Pons (tissue), 1 donor: ENCODE data around the gene HLA-DPB1.
"Not testable (repeated sequence)": the region's sequence is repeated elsewhere in the genome, so short reads cannot be mapped to it uniquely, and the experiment has no call there.

Experiments used
- DNase-seq: peaks from one replicate; pipeline ENCODE4 v3.0.0-alpha.2; 2016; ENCODE audit warnings: low spot score

The HLA-DPB1 gene

DNA sequence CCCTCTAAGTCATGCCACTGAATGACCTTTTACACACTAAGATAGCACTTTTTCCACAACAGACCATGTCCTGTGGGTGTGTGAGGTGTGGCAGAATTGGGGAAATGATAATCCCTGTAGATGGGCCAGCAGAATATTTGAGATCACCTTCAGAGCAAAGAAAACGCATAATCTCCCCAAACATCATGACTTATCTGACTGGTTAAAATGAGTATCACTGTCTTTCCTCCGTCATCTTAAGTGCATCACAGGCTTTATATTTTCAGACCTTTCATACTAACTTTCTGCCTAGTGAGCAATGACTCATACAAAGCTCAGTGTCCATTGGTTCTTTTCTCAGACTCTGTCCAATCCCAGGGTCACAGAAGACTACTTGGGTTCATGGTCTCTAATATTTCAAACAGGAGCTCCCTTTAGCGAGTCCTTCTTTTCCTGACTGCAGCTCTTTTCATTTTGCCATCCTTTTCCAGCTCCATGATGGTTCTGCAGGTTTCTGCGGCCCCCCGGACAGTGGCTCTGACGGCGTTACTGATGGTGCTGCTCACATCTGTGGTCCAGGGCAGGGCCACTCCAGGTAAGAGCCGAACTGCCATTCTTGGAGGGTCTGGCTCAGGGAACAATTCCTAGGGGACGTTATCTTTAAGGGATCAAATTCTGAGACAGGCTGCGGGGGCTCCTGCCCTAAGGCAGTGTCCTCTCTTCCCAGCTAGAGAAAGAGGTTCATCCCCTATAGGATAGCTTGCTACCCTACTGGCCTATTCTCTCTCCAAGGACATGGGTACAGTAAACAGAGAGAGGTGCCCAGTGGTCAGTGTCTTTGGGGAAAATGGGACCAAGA is at the start of gene HLA-DPB1:
TSS of gene HLA-DPB1 (plus strand) at position 423 of the 838 bp plus-strand sequence. CDS start at position 475, 52 bp downstream.
- peak; percentile 91 for DNase-seq

DNA sequence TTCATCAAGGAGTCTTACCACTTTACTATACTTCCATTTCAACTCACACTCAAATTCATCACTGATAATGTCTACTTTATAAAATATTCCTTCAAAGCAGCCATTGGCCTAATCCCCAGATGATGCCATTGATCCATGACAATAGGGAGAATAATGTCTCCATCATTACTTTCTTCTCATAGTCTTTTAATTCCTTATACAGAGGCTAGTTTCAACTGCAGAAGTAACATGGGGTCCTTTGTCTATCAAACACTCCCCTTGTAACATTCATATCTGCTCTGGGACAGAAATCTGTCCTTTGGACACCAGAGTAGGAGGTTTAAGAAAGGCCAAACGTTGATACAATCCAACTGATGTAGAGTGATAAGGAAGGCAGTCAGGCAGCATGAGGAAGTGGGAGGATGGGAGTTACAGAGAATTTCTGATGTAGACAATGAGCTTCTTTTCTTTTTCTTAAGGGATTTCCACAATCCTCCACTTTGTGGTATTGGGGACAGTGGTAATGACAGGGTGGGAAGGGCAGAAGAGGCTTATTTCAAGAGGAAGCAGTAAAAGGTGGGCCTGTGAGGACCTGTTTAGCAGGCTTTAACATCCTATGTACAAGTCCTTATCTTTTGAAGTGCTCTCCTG is 47.5 kb upstream of the HLA-DPB1 start:
- DNase-seq, result peak; percentile 24

DNA sequence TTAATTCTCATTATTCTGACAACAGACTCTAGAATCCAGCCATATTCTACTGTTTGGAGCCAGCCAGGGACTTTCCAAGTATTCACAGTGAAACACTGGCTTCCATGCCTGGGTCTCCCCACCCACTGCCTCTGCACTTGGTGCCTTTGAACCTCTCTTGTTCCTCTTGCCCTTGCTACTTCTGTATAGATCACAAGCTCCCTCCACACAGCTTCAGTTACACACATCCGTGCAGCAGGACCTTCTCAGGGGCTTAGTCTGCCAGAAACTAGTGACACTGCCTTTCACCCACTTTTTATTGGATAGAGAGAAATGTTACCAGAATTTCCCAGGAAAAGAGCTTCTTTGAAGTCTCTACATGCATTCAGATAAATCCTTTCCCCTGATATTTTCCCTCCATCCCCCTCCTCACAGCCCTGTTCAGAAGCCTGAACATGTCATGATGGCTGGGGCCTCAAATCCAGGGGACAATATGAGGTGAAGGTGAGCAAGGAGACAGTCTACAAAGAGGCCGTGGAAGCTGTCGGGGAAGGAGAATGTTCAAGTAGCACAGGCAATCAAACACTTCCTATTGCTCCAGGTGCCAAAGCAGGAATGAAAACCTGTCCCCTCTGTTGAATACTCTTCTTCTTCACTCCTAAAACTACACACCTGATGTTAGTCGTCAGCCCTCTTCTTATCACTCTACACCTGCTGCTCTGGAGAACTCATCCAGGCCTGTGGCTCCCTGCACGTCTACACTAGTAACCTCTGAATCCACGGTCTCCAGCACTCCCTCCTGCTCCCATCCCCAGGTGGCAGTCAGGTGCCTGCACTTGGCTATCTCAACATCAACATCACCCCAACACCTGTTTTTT is 46.2 kb upstream of the HLA-DPB1 start:
- peak; percentile 86 for DNase-seq

DNA sequence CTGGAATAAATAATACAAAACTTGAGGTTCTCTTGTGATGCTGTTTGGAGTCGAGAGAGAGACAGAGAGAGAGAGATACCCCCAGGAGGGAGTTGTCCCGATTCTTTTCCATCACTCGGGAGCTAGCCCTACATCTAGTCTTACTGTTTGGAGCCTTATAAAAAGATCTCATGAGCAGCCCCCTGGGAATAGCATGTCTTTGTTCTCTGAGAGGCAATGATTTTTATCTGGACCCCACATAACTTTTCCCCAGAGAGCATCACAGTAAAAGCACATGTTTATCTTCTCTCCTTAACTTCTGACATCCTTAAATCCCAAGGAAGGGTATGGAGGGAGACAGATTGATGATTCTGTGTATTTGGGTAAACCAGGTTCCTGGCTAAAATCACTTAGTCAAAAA is 45.5 kb upstream of the HLA-DPB1 start:
- DNase-seq, result no peak

DNA sequence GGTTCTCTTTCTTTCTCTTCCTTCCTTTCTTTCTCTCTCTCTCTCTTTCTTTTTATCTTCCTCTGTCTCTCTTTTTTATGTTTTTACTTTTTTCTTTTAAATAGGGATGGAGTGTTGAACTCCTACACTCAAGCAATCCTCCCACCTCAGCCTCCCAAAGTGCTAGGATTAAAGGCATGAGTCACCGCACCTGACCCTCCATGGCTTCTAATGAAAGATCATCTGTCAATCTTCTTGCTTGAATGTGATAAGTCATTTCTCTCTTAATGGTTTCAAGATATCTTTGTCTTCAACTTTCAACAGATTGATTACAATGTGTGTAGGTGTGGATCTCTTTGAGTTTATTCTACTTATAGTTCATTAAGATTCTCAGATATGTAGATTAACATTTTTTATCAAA is 41.2 kb upstream of the HLA-DPB1 start:
- no peak for DNase-seq

DNA sequence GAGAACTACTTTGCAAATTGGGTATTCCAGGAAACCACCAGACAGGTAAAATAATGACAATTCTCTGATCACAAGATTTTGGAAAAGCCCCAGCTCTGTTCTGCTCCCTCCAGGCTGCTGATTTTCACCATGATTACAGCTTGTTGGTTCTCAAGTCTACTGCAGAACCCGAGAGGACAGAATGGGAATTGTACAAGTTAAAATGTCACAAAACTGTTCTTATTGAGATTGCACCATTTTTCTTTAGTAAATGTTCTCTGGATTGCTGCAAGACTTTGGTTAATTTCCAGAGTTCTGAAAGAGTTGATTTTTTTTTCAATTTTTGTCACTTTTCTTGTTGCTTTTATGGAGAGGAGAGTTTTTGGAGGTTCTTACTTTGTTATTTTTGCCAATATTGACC is 39.3 kb upstream of the HLA-DPB1 start:
- DNase-seq, result no peak

DNA sequence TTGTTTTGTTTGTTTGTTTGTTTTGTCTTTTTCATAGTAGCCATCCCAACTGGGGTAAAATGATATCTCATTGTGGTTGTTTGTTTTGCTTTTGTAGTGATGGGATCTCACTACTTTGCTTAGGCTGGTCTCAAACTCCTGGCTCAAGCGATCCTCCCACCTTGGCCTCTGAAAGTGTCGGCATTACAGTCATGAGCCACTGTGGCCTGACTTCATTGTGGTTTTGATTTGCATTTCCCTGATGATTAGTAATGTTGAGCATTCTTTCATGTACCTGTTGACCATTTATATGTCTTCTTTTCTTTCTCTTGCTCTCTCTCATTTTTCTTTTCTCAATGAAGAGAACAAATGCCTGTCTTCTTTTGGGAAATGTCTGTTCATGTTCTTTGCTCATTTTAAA is 35.6 kb upstream of the HLA-DPB1 start:
- no peak for DNase-seq

DNA sequence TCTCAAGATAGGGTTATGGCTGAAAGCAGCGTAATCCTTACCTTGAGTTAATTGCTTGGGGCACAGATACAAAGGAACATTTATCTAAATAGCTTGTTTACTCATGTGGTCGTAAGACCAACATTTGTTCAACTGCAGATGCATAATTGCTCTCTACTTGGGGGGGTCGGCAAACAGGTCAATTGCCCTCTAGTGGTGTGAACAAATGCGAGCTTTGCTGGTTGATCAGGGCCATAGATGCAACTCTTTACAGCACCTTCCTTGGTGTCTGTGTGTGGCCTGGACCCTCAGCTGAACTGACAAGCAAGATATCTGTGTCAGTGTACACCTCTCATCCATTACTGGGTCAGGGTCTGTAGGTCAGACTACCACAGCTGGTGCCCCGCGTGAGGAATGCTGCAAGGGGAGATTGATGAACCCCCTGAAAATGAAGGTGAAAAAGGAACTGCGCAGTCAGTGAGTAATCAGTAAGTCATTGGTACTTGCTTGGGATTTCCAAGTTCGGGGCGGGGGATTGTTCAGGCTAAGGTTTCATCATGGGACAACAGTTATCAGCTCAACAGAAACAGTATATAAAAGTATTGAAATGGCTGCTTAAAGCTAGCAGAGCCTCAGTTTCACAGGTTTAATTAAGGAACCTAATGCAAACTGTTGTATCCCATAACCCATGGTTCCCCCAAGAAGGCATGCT is 26.3 kb upstream of the HLA-DPB1 start:
- no peak for DNase-seq

DNA sequence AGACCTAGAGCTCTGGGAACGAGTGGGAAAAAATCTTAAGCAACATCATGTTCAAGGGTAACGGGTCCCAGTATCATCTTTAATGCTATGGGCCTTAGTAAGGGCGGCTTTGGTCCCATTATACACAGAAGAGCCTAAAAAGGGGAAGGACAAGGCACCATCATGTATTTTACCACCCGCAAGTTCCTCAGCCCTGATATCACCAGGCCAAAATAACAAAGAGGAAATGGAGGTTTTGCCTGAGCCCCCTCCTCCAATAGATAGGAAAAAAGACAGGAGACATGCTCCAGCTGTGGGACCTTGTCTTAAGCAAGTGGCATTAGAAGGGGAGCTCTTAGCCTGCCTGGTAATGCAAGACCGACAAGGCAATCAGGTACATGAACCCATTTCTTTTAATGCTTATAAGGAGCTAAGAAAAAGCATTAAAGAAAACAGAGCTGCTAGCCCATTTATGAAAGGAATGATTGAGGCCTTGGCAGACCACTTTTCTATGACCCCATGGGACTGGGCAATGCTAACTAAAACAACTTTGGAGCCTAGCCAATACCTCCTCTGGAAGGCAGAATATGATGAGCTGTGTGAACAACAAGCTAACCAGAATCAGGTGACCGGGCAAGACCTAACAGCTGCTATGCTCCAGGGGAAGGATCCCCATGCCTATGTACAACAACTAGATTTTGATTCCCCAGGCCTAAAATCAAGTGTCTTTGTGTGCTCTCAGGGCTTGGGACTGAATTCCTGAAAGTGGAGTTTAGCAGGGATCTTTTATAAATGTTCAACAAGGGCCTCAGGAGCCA is 25.6 kb upstream of the HLA-DPB1 start:
- DNase-seq, result peak; percentile 42

DNA sequence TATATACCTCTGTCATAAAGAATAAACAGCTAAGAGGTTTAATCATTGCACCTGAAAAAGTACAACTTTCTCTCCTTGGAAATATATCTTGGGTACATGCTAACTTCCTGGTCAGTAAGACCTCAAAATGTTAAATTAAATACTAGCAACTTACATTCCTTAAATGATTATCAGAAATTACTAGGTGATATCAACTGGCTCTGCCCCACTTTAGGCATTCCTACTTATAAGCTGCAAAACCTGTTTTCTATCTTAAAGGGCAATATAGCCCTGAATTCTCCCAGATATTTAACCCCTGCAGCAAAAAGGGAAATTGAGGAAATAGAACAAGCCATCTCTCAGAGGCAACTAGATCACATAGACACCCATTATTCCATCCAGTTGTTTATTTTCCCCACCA is 23.2 kb upstream of the HLA-DPB1 start:
- DNase-seq, result no peak

DNA sequence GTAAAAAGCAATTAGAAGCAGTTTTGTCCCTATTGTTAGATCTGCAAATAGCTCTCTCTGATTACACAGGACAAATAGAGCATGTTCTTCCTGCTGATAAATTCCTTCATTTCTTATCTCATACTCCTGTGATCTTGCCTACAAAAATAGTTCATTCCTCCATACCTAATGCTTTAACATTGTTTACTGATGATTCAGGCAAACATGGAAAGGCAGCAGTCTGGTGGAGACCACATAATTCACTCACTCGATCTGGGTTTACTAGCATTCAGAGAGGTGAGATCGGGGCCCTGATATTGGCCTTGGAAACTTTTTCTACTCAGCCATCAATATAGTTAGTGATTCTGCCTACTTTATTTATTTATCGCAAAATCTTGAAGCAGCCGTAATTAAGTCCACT is 22.6 kb upstream of the HLA-DPB1 start:
- no peak for DNase-seq

DNA sequence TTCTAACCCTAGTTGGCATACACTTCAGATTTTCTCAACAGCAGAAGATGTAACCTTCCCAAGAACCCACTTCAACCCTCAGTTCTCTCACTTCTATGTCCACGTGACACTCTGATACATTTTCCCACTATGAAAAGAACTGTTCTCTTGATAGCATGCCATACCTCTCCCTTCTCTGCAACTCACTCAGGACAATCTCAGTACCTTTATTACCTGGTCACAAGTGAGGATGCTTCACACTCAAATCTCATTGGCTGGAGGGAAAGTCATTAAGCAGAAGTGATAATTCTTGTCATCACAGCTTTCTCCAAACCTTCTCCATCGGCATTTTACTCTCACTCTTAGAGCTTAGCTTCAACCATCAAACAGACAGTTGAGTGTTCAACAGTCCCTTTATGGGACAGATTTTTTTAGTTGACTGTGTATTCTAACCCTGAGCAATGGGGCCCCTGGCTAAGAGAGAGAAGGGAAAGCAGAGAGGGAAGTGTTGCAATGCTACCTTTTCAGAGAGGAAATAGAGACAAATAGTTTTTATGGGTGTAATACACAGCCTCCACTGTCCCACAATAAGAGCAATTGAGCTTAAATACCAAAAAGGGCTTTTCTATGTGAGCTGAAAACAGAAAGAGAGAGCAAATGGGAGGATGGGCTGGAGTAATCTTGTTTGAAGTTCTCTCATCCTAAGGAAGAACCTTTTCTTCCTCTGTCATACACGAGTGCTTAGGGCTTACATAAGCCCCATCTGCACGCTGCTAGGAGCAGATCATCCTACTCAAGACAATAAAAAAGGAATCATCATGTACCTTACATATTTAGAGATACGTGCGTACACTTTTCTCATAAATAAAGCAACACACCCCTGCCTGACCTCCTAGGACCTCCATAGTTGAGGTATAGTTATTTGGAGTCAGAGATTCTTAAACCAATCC is 18.3 kb upstream of the HLA-DPB1 start:
- peak; percentile 36 for DNase-seq

DNA sequence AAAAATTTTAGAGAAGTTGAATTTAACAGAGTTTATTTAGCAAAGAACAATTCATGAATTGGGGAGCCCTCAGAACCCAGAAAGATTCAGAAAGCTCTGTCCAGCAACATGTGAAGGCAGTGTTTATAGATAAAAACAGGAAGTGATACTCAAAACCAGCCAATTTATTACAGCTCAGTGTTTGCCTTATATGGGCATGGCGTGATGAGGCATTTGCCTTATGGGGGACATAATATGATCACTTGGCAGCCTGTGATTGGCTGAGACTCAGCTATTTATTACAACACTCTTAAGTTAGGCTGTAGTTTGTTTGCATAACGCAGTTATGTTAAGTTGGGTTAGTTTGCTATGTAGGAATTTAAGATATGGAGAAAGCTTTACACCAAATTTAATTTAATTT is 13.8 kb upstream of the HLA-DPB1 start:
- peak; percentile 73 for DNase-seq

DNA sequence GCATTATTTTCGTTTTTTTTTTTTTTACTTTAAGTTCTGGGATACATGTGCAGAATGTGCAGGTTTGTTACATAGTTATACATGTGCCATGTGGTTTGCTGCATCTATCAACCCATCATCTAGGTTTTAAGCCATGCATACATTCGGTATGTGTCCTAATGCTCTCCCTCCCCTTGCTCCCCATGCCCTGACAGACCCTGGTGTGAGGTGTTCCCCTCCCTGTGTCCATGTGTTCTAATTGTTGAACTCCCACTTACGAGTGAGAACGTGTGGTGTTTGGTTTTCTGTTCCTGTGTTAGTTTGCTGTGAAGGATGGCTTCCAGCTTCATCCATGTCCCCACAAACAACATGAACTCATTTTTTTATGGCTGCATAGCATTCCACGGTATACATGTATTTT is 12.4 kb upstream of the HLA-DPB1 start:
- DNase-seq, result not testable (repeated sequence)

DNA sequence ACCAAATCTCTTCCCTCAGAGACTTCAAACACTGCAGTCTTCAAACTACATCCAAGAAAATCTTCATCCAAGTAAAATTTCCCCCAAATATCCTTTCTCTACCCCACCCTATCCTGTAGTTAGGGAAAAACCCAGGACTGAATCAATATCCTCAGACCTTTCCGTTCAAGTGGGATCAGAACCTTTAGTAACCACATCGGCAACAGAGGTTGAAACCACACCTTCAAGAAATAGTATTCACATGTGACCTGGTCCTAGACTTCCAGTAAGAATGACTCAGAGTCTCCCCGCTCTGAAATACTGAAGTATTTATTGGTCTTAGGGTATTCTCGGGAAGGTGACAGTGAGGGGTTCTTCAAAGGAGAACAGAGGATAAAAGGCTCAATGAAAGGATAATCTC is 11.1 kb upstream of the HLA-DPB1 start:
- DNase-seq, result no peak

DNA sequence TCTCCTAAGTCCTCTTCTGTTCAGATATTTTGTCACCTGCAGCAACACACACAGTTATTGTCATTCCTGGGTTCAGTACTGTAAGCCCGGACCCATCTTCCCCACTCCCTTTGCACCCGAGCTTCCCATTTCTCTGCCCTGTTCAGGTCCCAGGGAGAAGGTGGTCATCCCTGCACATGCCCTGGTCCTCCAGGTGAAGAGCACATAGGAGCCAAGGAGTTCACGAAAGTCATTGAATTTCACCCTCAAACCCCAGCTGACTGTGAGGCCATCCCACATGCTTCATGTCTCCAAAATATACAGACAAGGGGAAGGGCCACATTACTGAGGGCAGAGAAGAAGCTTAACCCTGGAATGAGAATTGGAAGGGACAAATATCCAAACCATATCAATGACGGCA is 10.5 kb upstream of the HLA-DPB1 start:
- no peak for DNase-seq

DNA sequence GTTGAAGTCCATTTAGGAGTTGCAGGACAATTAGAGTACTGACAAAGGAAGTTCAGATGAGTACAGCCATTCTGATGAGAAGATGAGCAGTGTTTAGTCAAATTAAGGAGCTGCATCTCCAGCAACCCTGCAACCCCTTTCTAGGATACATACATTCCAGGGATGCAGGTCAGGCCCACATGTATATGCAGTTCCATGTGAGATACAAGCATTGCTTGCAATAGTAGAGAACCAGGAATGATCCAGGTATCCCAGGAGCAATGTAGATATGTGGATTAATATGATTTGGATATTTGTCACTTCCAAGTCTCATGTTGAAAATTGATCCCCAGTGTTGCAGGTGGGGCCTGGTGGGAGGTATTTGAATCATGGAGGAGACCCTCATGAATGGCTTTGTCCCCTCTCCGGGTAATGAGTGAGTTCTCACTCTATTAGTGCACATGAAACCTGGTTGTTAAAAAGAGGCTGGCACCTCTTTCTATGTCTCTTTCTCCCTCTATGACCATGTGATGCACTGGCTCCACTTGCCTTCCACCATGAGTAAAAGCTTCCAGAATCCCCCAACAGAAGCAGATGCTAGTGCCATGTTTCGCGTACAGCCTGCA is 8.8 kb upstream of the HLA-DPB1 start:
- DNase-seq, result no peak

DNA sequence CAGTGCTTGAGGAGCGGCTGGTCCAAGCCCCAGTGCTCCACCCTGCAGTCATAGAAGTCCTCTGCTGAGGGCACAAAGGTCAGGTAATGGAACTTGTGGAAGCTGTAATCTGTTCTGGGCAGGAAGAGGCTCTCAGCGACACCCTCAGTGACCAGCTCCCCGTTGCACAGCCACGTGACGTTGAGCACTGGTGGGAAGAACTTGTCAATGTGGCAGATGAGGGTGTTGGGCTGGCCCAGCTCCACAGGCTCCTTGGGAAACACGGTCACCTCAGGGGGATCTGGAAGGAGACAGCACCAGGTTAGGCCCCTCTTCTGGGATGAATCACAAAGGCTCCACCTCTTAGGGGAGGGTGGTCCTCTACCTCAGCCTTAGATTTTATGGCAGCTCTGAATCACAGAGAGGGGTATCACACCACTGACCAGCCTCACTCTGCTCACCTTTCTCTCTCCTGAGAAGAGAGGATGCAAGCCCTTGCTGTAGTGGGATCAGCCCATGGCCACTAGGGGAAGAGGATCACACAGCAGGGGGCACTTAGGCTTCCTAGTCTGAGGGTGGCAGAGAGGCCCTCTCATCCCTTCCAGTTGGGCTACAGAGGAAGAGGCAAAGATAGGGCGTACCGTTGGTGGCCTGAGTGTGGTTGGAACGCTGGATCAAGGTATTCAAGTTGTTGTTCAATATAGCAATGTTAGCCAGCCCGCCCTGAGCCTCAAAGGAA is 6.6 kb upstream of the HLA-DPB1 start:
- no peak for DNase-seq

DNA sequence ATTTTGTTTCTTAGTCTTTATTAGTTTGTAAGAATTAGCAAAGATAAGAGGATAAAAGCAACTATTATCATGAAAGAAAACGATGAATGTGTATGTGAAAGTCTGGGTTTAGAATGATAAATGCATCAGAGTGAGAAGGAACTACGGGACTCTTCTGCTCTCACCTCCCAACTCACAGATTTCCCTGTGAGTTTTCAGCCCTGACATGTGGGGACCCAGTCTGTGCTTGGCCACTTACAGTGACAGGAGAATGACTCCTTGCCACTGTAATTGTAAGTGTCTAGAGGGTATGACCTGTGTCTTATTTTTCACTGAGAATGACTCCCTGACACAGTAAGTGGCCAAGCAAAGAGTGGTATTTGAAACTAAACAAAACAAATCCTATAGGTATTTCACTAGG is 4.9 kb upstream of the HLA-DPB1 start:
- DNase-seq, result no peak
